ENCODE data around the gene USP17L19.
"Not testable (repeated sequence)": the region's sequence is repeated elsewhere in the genome, so short reads cannot be mapped to it uniquely, and the experiment has no call there.

GRCh38 chr4:9238461-9238860 lies 14.7 kb upstream of the USP17L19 start:
- TF ChIP-seq, protein P1, sequence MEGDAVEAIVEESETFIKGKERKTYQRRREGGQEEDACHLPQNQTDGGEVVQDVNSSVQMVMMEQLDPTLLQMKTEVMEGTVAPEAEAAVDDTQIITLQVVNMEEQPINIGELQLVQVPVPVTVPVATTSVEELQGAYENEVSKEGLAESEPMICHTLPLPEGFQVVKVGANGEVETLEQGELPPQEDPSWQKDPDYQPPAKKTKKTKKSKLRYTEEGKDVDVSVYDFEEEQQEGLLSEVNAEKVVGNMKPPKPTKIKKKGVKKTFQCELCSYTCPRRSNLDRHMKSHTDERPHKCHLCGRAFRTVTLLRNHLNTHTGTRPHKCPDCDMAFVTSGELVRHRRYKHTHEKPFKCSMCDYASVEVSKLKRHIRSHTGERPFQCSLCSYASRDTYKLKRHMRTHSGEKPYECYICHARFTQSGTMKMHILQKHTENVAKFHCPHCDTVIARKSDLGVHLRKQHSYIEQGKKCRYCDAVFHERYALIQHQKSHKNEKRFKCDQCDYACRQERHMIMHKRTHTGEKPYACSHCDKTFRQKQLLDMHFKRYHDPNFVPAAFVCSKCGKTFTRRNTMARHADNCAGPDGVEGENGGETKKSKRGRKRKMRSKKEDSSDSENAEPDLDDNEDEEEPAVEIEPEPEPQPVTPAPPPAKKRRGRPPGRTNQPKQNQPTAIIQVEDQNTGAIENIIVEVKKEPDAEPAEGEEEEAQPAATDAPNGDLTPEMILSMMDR (IDR thresholded peaks at IDR 0.05): not testable (repeated sequence)
- not testable (repeated sequence) for TF ChIP-seq POLR2A (IDR thresholded peaks at IDR 0.05)

Measured in esophagus squamous epithelium (tissue), 4 donors.